Right cardiac atrium (tissue), 5 donors: ENCODE measurements around the gene FBXO3. TPM values are rescaled to one million over a fixed set of nuclear protein-coding genes. Genes with fewer than 3 reads are reported as not detected.

Experiments used
- ATAC-seq, 2 donors: fragments of 200-7000 bp; cut with Tn5 transposase; one replicate each; pipeline versions ENCODE4 v1.8.0 to v1.9.1; 2020; ENCODE audit warnings: moderate library complexity in 2 of 2, mild to moderate bottlenecking in 1 of 2
- DNase-seq, 3 donors: peaks; one replicate each; pipeline ENCODE4 v3.0.0-alpha.2; 2020
- H3K27ac ChIP-seq: one replicate; pipeline ENCODE4 v1.5.1; 2013; ENCODE audit warnings: mild to moderate bottlenecking, low read length, control low read depth, moderate library complexity
- H3K27me3 ChIP-seq: one replicate; pipeline ENCODE4 v1.6.1; 2013; ENCODE audit not compliant: control insufficient read depth, insufficient read depth
- H3K4me1 ChIP-seq: one replicate; pipeline ENCODE4 v1.6.1; 2013; ENCODE audit warnings: low read length; ENCODE audit not compliant: control insufficient read depth, insufficient read depth
- H3K4me3 ChIP-seq: one replicate; pipeline ENCODE4 v1.5.1; 2013; ENCODE audit warnings: low read length, control low read depth
- H3K9me3 ChIP-seq: one replicate; pipeline ENCODE4 v1.6.1; 2013; ENCODE audit warnings: low read length; ENCODE audit not compliant: control insufficient read depth
- WGBS: extraction: QIAGEN DNeasy Blood & Tissue Kit; methylation state at CpG from one replicate; pipeline ENCODE4 v1.1.7; 2013; 5-methylcytosine and 5-hydroxymethylcytosine counted together
- intact Hi-C, 4 donors: fragments of 100-400 bp; cut with DNase I; formaldehyde crosslinking; loops; one replicate each; pipeline versions ENCODE4 v1.11.0 to v1.14.0; 2022 to 2023
- polyA plus RNA-seq: library from polyadenylated mRNA; stranded (reverse); fragments of 200-250 nt; gene quantifications from one replicate; pipeline ENCODE4 v1.2.3, GENCODE V29; 2013
- total RNA-seq, 4 donors: library from RNA; stranded (reverse); fragmentation: NEBNext Ultra II Directional; extraction: Animal tissue kit (Norgen Biotek cat#: 25700); gene quantifications; one replicate each; pipeline ENCODE4 v1.2.1, GENCODE V29; 2021
- donor health status: healthy with polysubstance abuse.
- donor health status: DM: no; HTN: yes; CAD: no.
- donor health status: DM: no; HTN: no; CAD: no.
- donor health status: DM: no; HTN: yes; CAD: no; lungs with severe emphysema.
- donor health status: DM: yes; HTN: yes; CAD: no.

Gene FBXO3
- total and polyA plus RNA-seq, 5 donors, result 27.3 to 40.8 (median 38.6) TPM

GRCh38 chr11:33692013-33692504 lies 82.3 kb downstream of the FBXO3 start:
- H3K4me1 ChIP-seq, result peaks cover 27% of the 10 kb centered on the region

GRCh38 chr11:33691066-33691864 lies 83.1 kb downstream of the FBXO3 start:
- H3K4me1 ChIP-seq, result peaks cover 27% of the 10 kb centered on the region
- no peaks in the 10 kb centered on the region for H3K9me3 ChIP-seq
- DNase-seq, result peak in 1 of 3 donors; percentile 52
- no peak for ATAC-seq
- 64% methylated on average over 6 of the region's 6 CpGs for WGBS
- no peak overlapping the region for H3K4me3 ChIP-seq
- H3K27me3 ChIP-seq, result no peaks in the 10 kb centered on the region
- intact Hi-C loops, result loop anchor here in 2 of 4 donors (5.0 kb wide), 1 partner anchor 46 kb away; the partner anchor contains the start of gene CD59 (in 2 of the 2)
- H3K27ac ChIP-seq, result peak overlapping the region; percentile 98

More at GRCh38 chr11:33692013-33692504, 82.3 kb downstream of the FBXO3 start:
- no peaks in the 10 kb centered on the region for H3K27me3 ChIP-seq
- DNase-seq (peak; percentile 71 to 82 (median 77)), ATAC-seq (peak; percentile 68)
- H3K9me3 ChIP-seq, result no peaks in the 10 kb centered on the region
- 14% methylated on average over 9 of the region's 9 CpGs for WGBS
- intact Hi-C loops, result loop anchor here in 2 of 4 donors (5.0 kb wide), 1 partner anchor 45 kb away; the partner anchor contains the start of gene CD59 (in 2 of the 2)
- peak overlapping the region; percentile 98 for H3K27ac ChIP-seq
- no peak overlapping the region for H3K4me3 ChIP-seq

Other genes starting within 250 kb of the FBXO3 start
- gene C11orf91, start 73.7 kb downstream of the FBXO3 start, total RNA-seq, result 1 to 10 TPM in 1 of 4 donors, not detected in 3; 1.9 TPM
- not detected for gene C11orf91, start 73.7 kb downstream of the FBXO3 start, polyA plus RNA-seq
- 100 to 1,000 TPM; 619 to 780 (median 669) TPM for gene CD59, start 38.1 kb downstream of the FBXO3 start, total RNA-seq
- 245 TPM for gene CD59, start 38.1 kb downstream of the FBXO3 start, polyA plus RNA-seq
- gene LMO2, start 117.6 kb upstream of the FBXO3 start, total RNA-seq, result 10 to 100 TPM in 3 of 4 donors, 1 to 10 TPM in 1; 9.9 to 16.8 (median 10.6) TPM
- 10.0 TPM for gene LMO2, start 117.6 kb upstream of the FBXO3 start, polyA plus RNA-seq